PC-9 (cell line): Measurements from ENCODE around the gene PDE4B. TPM values are rescaled to one million over a fixed set of nuclear protein-coding genes. Genes with fewer than 3 reads are reported as not detected.

ENCODE experiments used
- BruUV-seq: library from RNA; stranded (reverse); fragments of 400-500 nt; replicated peaks from 2 replicates; lab custom pipeline; 2021; lab: Mats Ljungman, UMichigan
- CTCF ChIA-PET: fragments of 300-600 bp; sonication (Branson Sonifier 250); formaldehyde crosslinking; loops from one replicate; lab custom pipeline; 2022; ENCODE audit warnings: antibody characterized with exemption; lab: Charles Lee
- POLR2A ChIA-PET: fragments of 300-600 bp; sonication (Branson Sonifier 250); formaldehyde crosslinking; loops from one replicate; lab custom pipeline; 2022; ENCODE audit warnings: antibody characterized with exemption; ENCODE audit not compliant: unreplicated experiment; lab: Charles Lee
- DNase-seq, 2 experiments: peaks; one replicate each; pipeline versions ENCODE4 v3.0.0 to v3.0.0-alpha.2; 2015 to 2022; ENCODE audit warnings: mixed read lengths in 1 of 2
- H2AFZ ChIP-seq: fragments of 200-600 bp; sonication (generic); 2 replicates; pipeline ENCODE4 v1.8.1; 2017; ENCODE audit warnings: antibody characterized with exemption
- H3F3A ChIP-seq: fragments of 200-600 bp; sonication (generic); 2 replicates; pipeline ENCODE4 v1.8.1; 2017; ENCODE audit warnings: antibody characterized with exemption, mild to moderate bottlenecking, low read depth; ENCODE audit not compliant: insufficient read depth
- H3K27ac ChIP-seq: fragments of 200-600 bp; sonication (generic); 2 replicates; pipeline ENCODE4 v1.6.1; 2016; ENCODE audit warnings: mixed run types
- H3K27me3 ChIP-seq: fragments of 200-600 bp; sonication (generic); 2 replicates; pipeline ENCODE4 v1.6.1; 2016; ENCODE audit warnings: low read depth, mixed run types; ENCODE audit not compliant: insufficient read depth
- H3K36me3 ChIP-seq: fragments of 200-600 bp; sonication (generic); 2 replicates; pipeline ENCODE4 v1.6.1; 2016; ENCODE audit warnings: low read depth, mixed run types
- H3K4me1 ChIP-seq: fragments of 200-600 bp; sonication (generic); replicated peaks from 2 replicates; pipeline ENCODE4 v1.6.1; 2016; ENCODE audit warnings: mixed run types; ENCODE audit not compliant: insufficient read depth
- H3K4me2 ChIP-seq: fragments of 200-600 bp; sonication (generic); 2 replicates; pipeline ENCODE4 v1.6.1; 2017; ENCODE audit warnings: mixed run types
- H3K4me3 ChIP-seq: fragments of 200-600 bp; sonication (generic); 2 replicates; pipeline ENCODE4 v1.6.1; 2016; ENCODE audit warnings: mixed run types
- H3K79me2 ChIP-seq: fragments of 200-600 bp; sonication (generic); 2 replicates; pipeline ENCODE4 v1.6.1; 2017; ENCODE audit warnings: low read depth, mixed run types
- H3K9me2 ChIP-seq: fragments of 200-600 bp; sonication (generic); 2 replicates; pipeline ENCODE4 v1.8.1; 2017; ENCODE audit warnings: mild to moderate bottlenecking; ENCODE audit not compliant: insufficient read depth
- H3K9me3 ChIP-seq: fragments of 200-600 bp; sonication (generic); 2 replicates; pipeline ENCODE4 v1.8.1; 2016; ENCODE audit warnings: low read depth; ENCODE audit not compliant: insufficient read depth
- H4K20me1 ChIP-seq: fragments of 200-600 bp; sonication (generic); 2 replicates; pipeline ENCODE4 v1.8.1; 2017; ENCODE audit not compliant: insufficient read depth
- CTCF ChIP-seq: fragments of 200-600 bp; sonication (generic); conservative IDR thresholded peaks from 2 replicates; pipeline ENCODE4 v1.6.1; 2017; ENCODE audit warnings: mixed run types, antibody characterized with exemption, mild to moderate bottlenecking, moderate library complexity
- EZH2 ChIP-seq: fragments of 200-600 bp; sonication (generic); IDR thresholded peaks from 2 replicates; pipeline ENCODE4 v1.8.0; 2017; ENCODE audit warnings: antibody characterized with exemption, low read depth
- intact Hi-C: fragments of 100-400 bp; cut with micrococcal nuclease; formaldehyde crosslinking; loops from one replicate; pipeline ENCODE4 v1.10.0; 2022; ENCODE audit not compliant: unreplicated experiment
- total RNA-seq: library from RNA; stranded (reverse); gene quantifications from 2 replicates; pipeline ENCODE4 v1.2.3, GENCODE V29; 2021

PDE4B gene
- total RNA-seq, 1 experiment from 2014 or later: 1.3 TPM

- no peaks in the 10 kb centered on the region for H3K4me1 ChIP-seq
- no peak overlapping the region for H3K27ac ChIP-seq
- intact Hi-C loops: no loop called here
- DNase-seq: no peak
- no peaks in the 10 kb centered on the region for H3K27me3 ChIP-seq
- H3K9me3 ChIP-seq: no peaks in the 10 kb centered on the region
- H3K9me2 ChIP-seq: no peaks in the 10 kb centered on the region
- no TSS peak for BruUV-seq
- H2AFZ ChIP-seq: no peak overlapping the region
- no peak overlapping the region for H3K4me3 ChIP-seq
- ChIA-PET POLR2A (no interaction called here), CTCF (no interaction called here)
- no peaks in the 10 kb centered on the region for H3K36me3 ChIP-seq
- H3K4me2 ChIP-seq: no peak overlapping the region
- no peaks in the 10 kb centered on the region for H3F3A ChIP-seq
- H4K20me1 ChIP-seq: no peaks in the 10 kb centered on the region
- no peaks in the 10 kb centered on the region for H3K79me2 ChIP-seq
- TF ChIP-seq EZH2 (no peak), CTCF (no peak)
Observed at GRCh38 chr1:66366634-66367033, 573.9 kb downstream of the PDE4B start.

GRCh38 chr1:66367369-66367768 lies 574.7 kb downstream of the PDE4B start:
- H3F3A ChIP-seq: no peaks in the 10 kb centered on the region
- H3K4me1 ChIP-seq: no peaks in the 10 kb centered on the region
- intact Hi-C loops: no loop called here
- H3K9me3 ChIP-seq: no peaks in the 10 kb centered on the region
- ChIA-PET POLR2A (no interaction called here), CTCF (no interaction called here)
- H3K4me3 ChIP-seq: no peak overlapping the region
- no TSS peak for BruUV-seq
- TF ChIP-seq EZH2 (no peak), CTCF (no peak)
- H3K27ac ChIP-seq: no peak overlapping the region
- no peaks in the 10 kb centered on the region for H4K20me1 ChIP-seq
- H3K79me2 ChIP-seq: no peaks in the 10 kb centered on the region
- H3K9me2 ChIP-seq: no peaks in the 10 kb centered on the region
- no peak overlapping the region for H2AFZ ChIP-seq
- no peak overlapping the region for H3K4me2 ChIP-seq
- H3K36me3 ChIP-seq: no peaks in the 10 kb centered on the region
- H3K27me3 ChIP-seq: no peaks in the 10 kb centered on the region
- no peak for DNase-seq

GRCh38 chr1:66368261-66368660 lies 575.6 kb downstream of the PDE4B start:
- Histone ChIP-seq H3K4me1 (no peaks in the 10 kb centered on the region), H3K36me3 (no peaks in the 10 kb centered on the region), H2AFZ (no peak overlapping the region), H4K20me1 (no peaks in the 10 kb centered on the region), H3K27me3 (no peaks in the 10 kb centered on the region), H3K4me3 (no peak overlapping the region), H3K79me2 (no peaks in the 10 kb centered on the region), H3K27ac (no peak overlapping the region), H3K9me2 (no peaks in the 10 kb centered on the region), H3F3A (no peaks in the 10 kb centered on the region), H3K4me2 (no peak overlapping the region), H3K9me3 (no peaks in the 10 kb centered on the region)
- BruUV-seq: no TSS peak
- POLR2A ChIA-PET: no interaction called here
- intact Hi-C loops: no loop called here
- no peak for DNase-seq
- no peak for TF ChIP-seq EZH2
- CTCF ChIA-PET: no interaction called here

- H3K9me3 ChIP-seq: no peaks in the 10 kb centered on the region
- no peak overlapping the region for H2AFZ ChIP-seq
- H3K9me2 ChIP-seq: no peaks in the 10 kb centered on the region
- POLR2A ChIA-PET: no interaction called here
- H3K4me2 ChIP-seq: no peak overlapping the region
- no peak overlapping the region for H3K4me3 ChIP-seq
- DNase-seq: no peak
- intact Hi-C loops: no loop called here
- H3K27ac ChIP-seq: no peak overlapping the region
- H4K20me1 ChIP-seq: no peaks in the 10 kb centered on the region
- H3K27me3 ChIP-seq: no peaks in the 10 kb centered on the region
- no TSS peak for BruUV-seq
- no peaks in the 10 kb centered on the region for H3K4me1 ChIP-seq
- no peaks in the 10 kb centered on the region for H3K36me3 ChIP-seq
- no peaks in the 10 kb centered on the region for H3K79me2 ChIP-seq
- H3F3A ChIP-seq: no peaks in the 10 kb centered on the region
- CTCF ChIA-PET: no interaction called here
- TF ChIP-seq CTCF: no peak
- TF ChIP-seq EZH2: no peak
Observed at GRCh38 chr1:66370462-66370971, 577.8 kb downstream of the PDE4B start.
